ACC112 (cell line): Measurements from ENCODE around the gene SP1.
A peak's percentile ranks its signal among the peaks of the same experiment; 100 is the strongest.
"Not testable (repeated sequence)": the region's sequence is repeated elsewhere in the genome, so short reads cannot be mapped to it uniquely, and the experiment has no call there.

Source experiments
- H2AFZ ChIP-seq: fragments of 200-600 bp; sonication (generic); one replicate; pipeline ENCODE4 v1.6.0; 2017; ENCODE audit warnings: antibody characterized with exemption, low read length; ENCODE audit not compliant: unreplicated experiment
- H3K27ac ChIP-seq: fragments of 200-600 bp; sonication (generic); 2 replicates; pipeline ENCODE4 v1.5.1; 2014; ENCODE audit warnings: low read depth, mild to moderate bottlenecking, antibody characterized with exemption, low read length, moderate library complexity
- H3K27me3 ChIP-seq: fragments of 200-600 bp; sonication (generic); 2 replicates; pipeline ENCODE4 v1.6.1; 2014; ENCODE audit warnings: mild to moderate bottlenecking, antibody characterized with exemption, low read length, moderate library complexity, mixed read lengths; ENCODE audit not compliant: insufficient read depth
- H3K36me3 ChIP-seq: fragments of 200-600 bp; sonication (generic); 2 replicates; pipeline ENCODE4 v1.6.1; 2016; ENCODE audit warnings: mild to moderate bottlenecking, antibody characterized with exemption, low read length, moderate library complexity, mixed read lengths; ENCODE audit not compliant: insufficient read depth
- H3K4me1 ChIP-seq: fragments of 200-600 bp; sonication (generic); one replicate; pipeline ENCODE4 v1.6.1; 2016; ENCODE audit warnings: low read length, mixed read lengths; ENCODE audit not compliant: insufficient read depth, unreplicated experiment, control insufficient read depth
- H3K4me3 ChIP-seq: fragments of 200-600 bp; sonication (generic); 2 replicates; pipeline ENCODE4 v1.5.1; 2014; ENCODE audit warnings: mild to moderate bottlenecking, low read depth, low read length
- H3K79me2 ChIP-seq: fragments of 200-600 bp; sonication (generic); one replicate; pipeline ENCODE4 v1.6.0; 2016; ENCODE audit warnings: low read length; ENCODE audit not compliant: control insufficient read depth, unreplicated experiment, insufficient read depth

SP1 gene

GRCh38 chr12:53425515-53426150, 45.7 kb downstream of the SP1 start:
- Histone ChIP-seq H3K27me3 (no peaks in the 10 kb centered on the region), H3K36me3 (no peaks in the 10 kb centered on the region), H3K79me2 (no peaks in the 10 kb centered on the region), H3K4me3 (no peak overlapping the region), H2AFZ (no peak overlapping the region), H3K27ac (no peak overlapping the region), H3K4me1 (peaks cover 14% of the 10 kb centered on the region)

GRCh38 chr12:53427905-53428594, 48.1 kb downstream of the SP1 start:
- Histone ChIP-seq H3K36me3 (no peaks in the 10 kb centered on the region), H2AFZ (no peak overlapping the region), H3K27ac (no peak overlapping the region), H3K4me1 (peaks cover 23% of the 10 kb centered on the region), H3K4me3 (no peak overlapping the region), H3K27me3 (no peaks in the 10 kb centered on the region), H3K79me2 (no peaks in the 10 kb centered on the region)

GRCh38 chr12:53428741-53429140, 48.8 kb downstream of the SP1 start:
- Histone ChIP-seq H3K4me3 (no peak overlapping the region), H3K36me3 (no peaks in the 10 kb centered on the region), H2AFZ (no peak overlapping the region), H3K79me2 (no peaks in the 10 kb centered on the region), H3K27ac (no peak overlapping the region), H3K4me1 (peaks cover 23% of the 10 kb centered on the region), H3K27me3 (no peaks in the 10 kb centered on the region)

GRCh38 chr12:53430116-53430515, 50.1 kb downstream of the SP1 start:
- Histone ChIP-seq H3K4me1 (peaks cover 23% of the 10 kb centered on the region), H3K27me3 (no peaks in the 10 kb centered on the region), H3K79me2 (no peaks in the 10 kb centered on the region), H3K4me3 (no peak overlapping the region), H3K27ac (no peak overlapping the region), H3K36me3 (no peaks in the 10 kb centered on the region), H2AFZ (no peak overlapping the region)

GRCh38 chr12:53431187-53431586, 51.2 kb downstream of the SP1 start:
- no peaks in the 10 kb centered on the region for H3K79me2 ChIP-seq
- H3K4me1 ChIP-seq = peaks cover 23% of the 10 kb centered on the region
- no peak overlapping the region for H3K4me3 ChIP-seq
- no peaks in the 10 kb centered on the region for H3K36me3 ChIP-seq
- H3K27me3 ChIP-seq = no peaks in the 10 kb centered on the region
- H2AFZ ChIP-seq = peak overlapping the region; percentile 25
- no peak overlapping the region for H3K27ac ChIP-seq

- H3K27ac ChIP-seq, H3K4me3 ChIP-seq, H3K27me3 ChIP-seq, H2AFZ ChIP-seq, H3K79me2 ChIP-seq, H3K36me3 ChIP-seq: not testable (repeated sequence)
- H3K4me1 ChIP-seq = peaks cover 11% of the 10 kb centered on the region
These were observed 55.4 kb downstream of the SP1 start for GRCh38 chr12:53435326-53435725.

GRCh38 chr12:53439582-53439981, 59.6 kb downstream of the SP1 start:
- H2AFZ ChIP-seq, H3K36me3 ChIP-seq, H3K27ac ChIP-seq, H3K27me3 ChIP-seq, H3K4me3 ChIP-seq: not testable (repeated sequence)
- H3K79me2 ChIP-seq = peaks cover 16% of the 10 kb centered on the region
- peaks cover 13% of the 10 kb centered on the region for H3K4me1 ChIP-seq

- H2AFZ ChIP-seq = peak within 1 kb of the TSS; percentile 95
These were observed 61.3 kb downstream of the SP1 start, which contains the start of gene PRR13 for GRCh38 chr12:53441040-53441833. Gene PRR13 (plus strand): TSS chr12:53441734. CDS start chr12:53442715, 981 bp downstream.

GRCh38 chr12:53443955-53444354, 64.0 kb downstream of the SP1 start:
- Histone ChIP-seq H2AFZ (no peak overlapping the region), H3K27me3 (no peaks in the 10 kb centered on the region), H3K36me3 (peaks cover 13% of the 10 kb centered on the region), H3K4me3 (no peak overlapping the region), H3K79me2 (peaks cover 19% of the 10 kb centered on the region), H3K4me1 (peaks cover 13% of the 10 kb centered on the region), H3K27ac (no peak overlapping the region)

More at GRCh38 chr12:53441040-53441833, 61.3 kb downstream of the SP1 start, which contains the start of gene PRR13:
- H3K4me1 ChIP-seq = peaks cover 13% of the 10 kb centered on the region
- peak within 1 kb of the TSS; percentile 97 for H3K4me3 ChIP-seq
- H3K36me3 ChIP-seq = peaks cover 10% of the 10 kb centered on the region
- H3K79me2 ChIP-seq = peaks cover 19% of the 10 kb centered on the region
- peak within 1 kb of the TSS; percentile 80 for H3K27ac ChIP-seq
- H3K27me3 ChIP-seq = no peaks in the 10 kb centered on the region

GRCh38 chr12:53444593-53445325, 64.8 kb downstream of the SP1 start:
- Histone ChIP-seq H3K4me1 (peaks cover 13% of the 10 kb centered on the region), H3K79me2 (peaks cover 19% of the 10 kb centered on the region), H3K36me3 (peaks cover 13% of the 10 kb centered on the region)
- not testable (repeated sequence) for H3K27ac ChIP-seq, H3K4me3 ChIP-seq, H2AFZ ChIP-seq, H3K27me3 ChIP-seq
